Measurements from ENCODE around the gene CENPX.

Gene CENPX

GRCh38 chr17:82012261-82012639, 10.4 kb downstream of the CENPX start:
- H3K27ac ChIP-seq (ENCODE audit: low read depth in 2 of 2, low read length in 2 of 2), result no peak overlapping the region
- no peaks in the 10 kb centered on the region for H3K27me3 ChIP-seq (ENCODE audit: control insufficient read depth in 2 of 2, insufficient read depth in 2 of 2, low read length in 2 of 2)

GRCh38 chr17:82011617-82012187, 11.0 kb downstream of the CENPX start:
- H3K4me1 ChIP-seq (ENCODE audit: control insufficient read depth in 2 of 2, insufficient read depth in 2 of 2, low read length in 2 of 2), result no peaks in the 10 kb centered on the region
- H3K36me3 ChIP-seq (ENCODE audit: control insufficient read depth in 2 of 2, insufficient read depth in 2 of 2, low read length in 2 of 2), result no peaks in the 10 kb centered on the region
- no peak overlapping the region for H3K9ac ChIP-seq (ENCODE audit: low read depth in 1 of 2, low read length in 2 of 2)
- no peak overlapping the region for H3K27ac ChIP-seq (ENCODE audit: low read depth in 2 of 2, low read length in 2 of 2)
- H3K4me3 ChIP-seq (ENCODE audit: low read length in 2 of 2), result no peak overlapping the region
- H3K9me3 ChIP-seq (ENCODE audit: control insufficient read depth in 2 of 2, low read length in 2 of 2), result no peaks in the 10 kb centered on the region
- no peaks in the 10 kb centered on the region for H3K27me3 ChIP-seq (ENCODE audit: control insufficient read depth in 2 of 2, insufficient read depth in 2 of 2, low read length in 2 of 2)

More at GRCh38 chr17:82012261-82012639, 10.4 kb downstream of the CENPX start:
- H3K9me3 ChIP-seq (ENCODE audit: control insufficient read depth in 2 of 2, low read length in 2 of 2), result no peaks in the 10 kb centered on the region
- H3K4me1 ChIP-seq (ENCODE audit: control insufficient read depth in 2 of 2, insufficient read depth in 2 of 2, low read length in 2 of 2), result no peaks in the 10 kb centered on the region
- no peak overlapping the region for H3K4me3 ChIP-seq (ENCODE audit: low read length in 2 of 2)
- no peak overlapping the region for H3K9ac ChIP-seq (ENCODE audit: low read depth in 1 of 2, low read length in 2 of 2)
- no peaks in the 10 kb centered on the region for H3K36me3 ChIP-seq (ENCODE audit: control insufficient read depth in 2 of 2, insufficient read depth in 2 of 2, low read length in 2 of 2)

GRCh38 chr17:82010575-82011525, 11.8 kb downstream of the CENPX start:
- Histone ChIP-seq H3K4me1 (ENCODE audit: control insufficient read depth in 2 of 2, insufficient read depth in 2 of 2, low read length in 2 of 2) (no peaks in the 10 kb centered on the region), H3K9me3 (ENCODE audit: control insufficient read depth in 2 of 2, low read length in 2 of 2) (no peaks in the 10 kb centered on the region), H3K27ac (ENCODE audit: low read depth in 2 of 2, low read length in 2 of 2) (no peak overlapping the region), H3K4me3 (ENCODE audit: low read length in 2 of 2) (no peak overlapping the region), H3K27me3 (ENCODE audit: control insufficient read depth in 2 of 2, insufficient read depth in 2 of 2, low read length in 2 of 2) (no peaks in the 10 kb centered on the region), H3K9ac (ENCODE audit: low read depth in 1 of 2, low read length in 2 of 2) (no peak overlapping the region), H3K36me3 (ENCODE audit: control insufficient read depth in 2 of 2, insufficient read depth in 2 of 2, low read length in 2 of 2) (no peaks in the 10 kb centered on the region)

GRCh38 chr17:82009413-82009812, 13.3 kb downstream of the CENPX start:
- Histone ChIP-seq H3K4me3 (ENCODE audit: low read length in 2 of 2) (no peak overlapping the region), H3K27ac (ENCODE audit: low read depth in 2 of 2, low read length in 2 of 2) (no peak overlapping the region), H3K27me3 (ENCODE audit: control insufficient read depth in 2 of 2, insufficient read depth in 2 of 2, low read length in 2 of 2) (no peaks in the 10 kb centered on the region), H3K4me1 (ENCODE audit: control insufficient read depth in 2 of 2, insufficient read depth in 2 of 2, low read length in 2 of 2) (no peaks in the 10 kb centered on the region), H3K9me3 (ENCODE audit: control insufficient read depth in 2 of 2, low read length in 2 of 2) (no peaks in the 10 kb centered on the region), H3K36me3 (ENCODE audit: control insufficient read depth in 2 of 2, insufficient read depth in 2 of 2, low read length in 2 of 2) (no peaks in the 10 kb centered on the region), H3K9ac (ENCODE audit: low read depth in 1 of 2, low read length in 2 of 2) (no peak overlapping the region)

GRCh38 chr17:82008941-82009405, 13.7 kb downstream of the CENPX start:
- Histone ChIP-seq H3K9ac (ENCODE audit: low read depth in 1 of 2, low read length in 2 of 2) (no peak overlapping the region), H3K4me1 (ENCODE audit: control insufficient read depth in 2 of 2, insufficient read depth in 2 of 2, low read length in 2 of 2) (no peaks in the 10 kb centered on the region), H3K36me3 (ENCODE audit: control insufficient read depth in 2 of 2, insufficient read depth in 2 of 2, low read length in 2 of 2) (no peaks in the 10 kb centered on the region)

GRCh38 chr17:82008258-82008940, 14.3 kb downstream of the CENPX start:
- Histone ChIP-seq H3K4me1 (ENCODE audit: control insufficient read depth in 2 of 2, insufficient read depth in 2 of 2, low read length in 2 of 2) (no peaks in the 10 kb centered on the region), H3K27me3 (ENCODE audit: control insufficient read depth in 2 of 2, insufficient read depth in 2 of 2, low read length in 2 of 2) (no peaks in the 10 kb centered on the region), H3K9ac (ENCODE audit: low read depth in 1 of 2, low read length in 2 of 2) (no peak overlapping the region), H3K9me3 (ENCODE audit: control insufficient read depth in 2 of 2, low read length in 2 of 2) (no peaks in the 10 kb centered on the region), H3K27ac (ENCODE audit: low read depth in 2 of 2, low read length in 2 of 2) (no peak overlapping the region), H3K36me3 (ENCODE audit: control insufficient read depth in 2 of 2, insufficient read depth in 2 of 2, low read length in 2 of 2) (no peaks in the 10 kb centered on the region), H3K4me3 (ENCODE audit: low read length in 2 of 2) (no peak overlapping the region)

More at GRCh38 chr17:82008941-82009405, 13.7 kb downstream of the CENPX start:
- no peak overlapping the region for H3K27ac ChIP-seq (ENCODE audit: low read depth in 2 of 2, low read length in 2 of 2)
- H3K4me3 ChIP-seq (ENCODE audit: low read length in 2 of 2), result no peak overlapping the region
- no peaks in the 10 kb centered on the region for H3K27me3 ChIP-seq (ENCODE audit: control insufficient read depth in 2 of 2, insufficient read depth in 2 of 2, low read length in 2 of 2)
- H3K9me3 ChIP-seq (ENCODE audit: control insufficient read depth in 2 of 2, low read length in 2 of 2), result no peaks in the 10 kb centered on the region

- Histone ChIP-seq H3K4me1 (ENCODE audit: control insufficient read depth in 2 of 2, insufficient read depth in 2 of 2, low read length in 2 of 2) (no peaks in the 10 kb centered on the region), H3K9me3 (ENCODE audit: control insufficient read depth in 2 of 2, low read length in 2 of 2) (no peaks in the 10 kb centered on the region), H3K27me3 (ENCODE audit: control insufficient read depth in 2 of 2, insufficient read depth in 2 of 2, low read length in 2 of 2) (no peaks in the 10 kb centered on the region), H3K27ac (ENCODE audit: low read depth in 2 of 2, low read length in 2 of 2) (no peak overlapping the region), H3K9ac (ENCODE audit: low read depth in 1 of 2, low read length in 2 of 2) (no peak overlapping the region), H3K4me3 (ENCODE audit: low read length in 2 of 2) (no peak overlapping the region), H3K36me3 (ENCODE audit: control insufficient read depth in 2 of 2, insufficient read depth in 2 of 2, low read length in 2 of 2) (no peaks in the 10 kb centered on the region)
Observed at GRCh38 chr17:82007495-82008257, 15.0 kb downstream of the CENPX start.

GRCh38 chr17:82007228-82007494, 15.5 kb downstream of the CENPX start:
- H3K9me3 ChIP-seq (ENCODE audit: control insufficient read depth in 2 of 2, low read length in 2 of 2), result no peaks in the 10 kb centered on the region
- H3K36me3 ChIP-seq (ENCODE audit: control insufficient read depth in 2 of 2, insufficient read depth in 2 of 2, low read length in 2 of 2), result no peaks in the 10 kb centered on the region
- H3K9ac ChIP-seq (ENCODE audit: low read depth in 1 of 2, low read length in 2 of 2), result no peak overlapping the region
- no peaks in the 10 kb centered on the region for H3K27me3 ChIP-seq (ENCODE audit: control insufficient read depth in 2 of 2, insufficient read depth in 2 of 2, low read length in 2 of 2)
- no peak overlapping the region for H3K4me3 ChIP-seq (ENCODE audit: low read length in 2 of 2)
- no peak overlapping the region for H3K27ac ChIP-seq (ENCODE audit: low read depth in 2 of 2, low read length in 2 of 2)
- no peaks in the 10 kb centered on the region for H3K4me1 ChIP-seq (ENCODE audit: control insufficient read depth in 2 of 2, insufficient read depth in 2 of 2, low read length in 2 of 2)

GRCh38 chr17:82006468-82007227, 16.0 kb downstream of the CENPX start:
- H3K4me1 ChIP-seq (ENCODE audit: control insufficient read depth in 2 of 2, insufficient read depth in 2 of 2, low read length in 2 of 2), result no peaks in the 10 kb centered on the region
- H3K9ac ChIP-seq (ENCODE audit: low read depth in 1 of 2, low read length in 2 of 2), result no peak overlapping the region
- H3K36me3 ChIP-seq (ENCODE audit: control insufficient read depth in 2 of 2, insufficient read depth in 2 of 2, low read length in 2 of 2), result no peaks in the 10 kb centered on the region
- no peak overlapping the region for H3K27ac ChIP-seq (ENCODE audit: low read depth in 2 of 2, low read length in 2 of 2)
- H3K27me3 ChIP-seq (ENCODE audit: control insufficient read depth in 2 of 2, insufficient read depth in 2 of 2, low read length in 2 of 2), result no peaks in the 10 kb centered on the region
- H3K4me3 ChIP-seq (ENCODE audit: low read length in 2 of 2), result no peak overlapping the region
- H3K9me3 ChIP-seq (ENCODE audit: control insufficient read depth in 2 of 2, low read length in 2 of 2), result no peaks in the 10 kb centered on the region

All from mucosa of rectum (tissue), 2 donors.